ENCODE data around the gene IL1R2. TPM values are rescaled to one million over a fixed set of nuclear protein-coding genes. Genes with fewer than 3 reads are reported as not detected.
"Not testable (repeated sequence)": the region's sequence is repeated elsewhere in the genome, so short reads cannot be mapped to it uniquely, and the experiment has no call there.

Gene IL1R2
- total and polyA plus RNA-seq, 9 donors = 0.06 to 1.0 (median 0.18) TPM; not detected in 3

GRCh38 chr2:102065675-102066252, 74.0 kb downstream of the IL1R2 start:
- no peak overlapping the region for H3K4me3 ChIP-seq (ENCODE audit: low read length)
- H3K27ac ChIP-seq (ENCODE audit: low read length) = peak overlapping the region; percentile 3
- peaks cover 54% of the 10 kb centered on the region for H3K4me1 ChIP-seq (ENCODE audit: control insufficient read depth, insufficient read depth, low read length)
- H3K9me3 ChIP-seq (replicated peaks; ENCODE audit: control insufficient read depth, low read depth, low read length) = no peaks in the 10 kb centered on the region
- peaks cover 4% of the 10 kb centered on the region for H3K27me3 ChIP-seq (ENCODE audit: control insufficient read depth, insufficient read depth, low read length)
- 75% methylated on average over 10 of the region's 12 CpGs for WGBS (ENCODE audit: insufficient coverage)
- H3K36me3 ChIP-seq (ENCODE audit: control insufficient read depth, insufficient read depth, low read length) = no peaks in the 10 kb centered on the region
- DNase-seq = no peak

- H3K27ac ChIP-seq (ENCODE audit: low read length) = no peak overlapping the region
- 95% methylated on average over 5 of the region's 6 CpGs for WGBS (ENCODE audit: insufficient coverage)
- no peak overlapping the region for H3K4me3 ChIP-seq (ENCODE audit: low read length)
Observed at GRCh38 chr2:102066554-102066953, 74.8 kb downstream of the IL1R2 start.

GRCh38 chr2:102068126-102068525, 76.4 kb downstream of the IL1R2 start:
- not testable (repeated sequence) for DNase-seq; H3K27ac ChIP-seq (ENCODE audit: low read length); H3K4me3 ChIP-seq (ENCODE audit: low read length); H3K9me3 ChIP-seq (replicated peaks; ENCODE audit: control insufficient read depth, low read depth, low read length); H3K36me3 ChIP-seq (ENCODE audit: control insufficient read depth, insufficient read depth, low read length); H3K27me3 ChIP-seq (ENCODE audit: control insufficient read depth, insufficient read depth, low read length)
- H3K4me1 ChIP-seq (ENCODE audit: control insufficient read depth, insufficient read depth, low read length) = peaks cover 33% of the 10 kb centered on the region

More at GRCh38 chr2:102066554-102066953, 74.8 kb downstream of the IL1R2 start:
- Histone ChIP-seq H3K36me3 (ENCODE audit: control insufficient read depth, insufficient read depth, low read length) (no peaks in the 10 kb centered on the region), H3K27me3 (ENCODE audit: control insufficient read depth, insufficient read depth, low read length) (peaks cover 2% of the 10 kb centered on the region), H3K4me1 (ENCODE audit: control insufficient read depth, insufficient read depth, low read length) (peaks cover 47% of the 10 kb centered on the region), H3K9me3 (replicated peaks; ENCODE audit: control insufficient read depth, low read depth, low read length) (no peaks in the 10 kb centered on the region)
- DNase-seq = no peak

GRCh38 chr2:102069311-102069974, 77.7 kb downstream of the IL1R2 start:
- Histone ChIP-seq H3K27me3 (ENCODE audit: control insufficient read depth, insufficient read depth, low read length) (peaks cover 2% of the 10 kb centered on the region), H3K36me3 (ENCODE audit: control insufficient read depth, insufficient read depth, low read length) (no peaks in the 10 kb centered on the region), H3K9me3 (replicated peaks; ENCODE audit: control insufficient read depth, low read depth, low read length) (no peaks in the 10 kb centered on the region), H3K4me1 (ENCODE audit: control insufficient read depth, insufficient read depth, low read length) (peaks cover 20% of the 10 kb centered on the region), H3K27ac (ENCODE audit: low read length) (no peak overlapping the region), H3K4me3 (ENCODE audit: low read length) (no peak overlapping the region)
- WGBS (ENCODE audit: insufficient coverage) = 89% methylated on average over 3 of the region's 8 CpGs
- DNase-seq = no peak

- no peaks in the 10 kb centered on the region for H3K9me3 ChIP-seq (replicated peaks; ENCODE audit: control insufficient read depth, low read depth, low read length)
- peaks cover 2% of the 10 kb centered on the region for H3K27me3 ChIP-seq (ENCODE audit: control insufficient read depth, insufficient read depth, low read length)
- H3K27ac ChIP-seq (ENCODE audit: low read length) = peak overlapping the region; percentile 80
- WGBS (ENCODE audit: insufficient coverage) = 37% methylated on average over 5 of the region's 8 CpGs
- peaks cover 13% of the 10 kb centered on the region for H3K4me1 ChIP-seq (ENCODE audit: control insufficient read depth, insufficient read depth, low read length)
- DNase-seq = peak; percentile 96
- H3K36me3 ChIP-seq (ENCODE audit: control insufficient read depth, insufficient read depth, low read length) = no peaks in the 10 kb centered on the region
- H3K4me3 ChIP-seq (ENCODE audit: low read length) = no peak overlapping the region
Observed at GRCh38 chr2:102070058-102070642, 78.4 kb downstream of the IL1R2 start.

- H3K9me3 ChIP-seq (replicated peaks; ENCODE audit: control insufficient read depth, low read depth, low read length) = no peaks in the 10 kb centered on the region
- WGBS (ENCODE audit: insufficient coverage) = 40% methylated on average over 1 of the region's 5 CpGs
- peaks cover 10% of the 10 kb centered on the region for H3K4me1 ChIP-seq (ENCODE audit: control insufficient read depth, insufficient read depth, low read length)
- no peak overlapping the region for H3K27ac ChIP-seq (ENCODE audit: low read length)
- DNase-seq = no peak
- no peak overlapping the region for H3K4me3 ChIP-seq (ENCODE audit: low read length)
- H3K36me3 ChIP-seq (ENCODE audit: control insufficient read depth, insufficient read depth, low read length) = no peaks in the 10 kb centered on the region
- H3K27me3 ChIP-seq (ENCODE audit: control insufficient read depth, insufficient read depth, low read length) = no peaks in the 10 kb centered on the region
Observed at GRCh38 chr2:102072741-102073140, 81.0 kb downstream of the IL1R2 start.

GRCh38 chr2:102073168-102073724, 81.5 kb downstream of the IL1R2 start:
- Histone ChIP-seq H3K27me3 (ENCODE audit: control insufficient read depth, insufficient read depth, low read length) (no peaks in the 10 kb centered on the region), H3K4me1 (ENCODE audit: control insufficient read depth, insufficient read depth, low read length) (peaks cover 10% of the 10 kb centered on the region), H3K9me3 (replicated peaks; ENCODE audit: control insufficient read depth, low read depth, low read length) (no peaks in the 10 kb centered on the region), H3K36me3 (ENCODE audit: control insufficient read depth, insufficient read depth, low read length) (no peaks in the 10 kb centered on the region), H3K4me3 (ENCODE audit: low read length) (no peak overlapping the region), H3K27ac (ENCODE audit: low read length) (no peak overlapping the region)
- WGBS (ENCODE audit: insufficient coverage) = no CpG with 5 or more reads among the region's 2 CpGs
- DNase-seq = no peak

- no peaks in the 10 kb centered on the region for H3K9me3 ChIP-seq (replicated peaks; ENCODE audit: control insufficient read depth, low read depth, low read length)
Observed at GRCh38 chr2:102074152-102074783, 82.5 kb downstream of the IL1R2 start.

GRCh38 chr2:102075479-102075878, 83.7 kb downstream of the IL1R2 start:
- H3K4me1 ChIP-seq (ENCODE audit: control insufficient read depth, insufficient read depth, low read length) = peaks cover under 1% of the 10 kb centered on the region
- no peaks in the 10 kb centered on the region for H3K27me3 ChIP-seq (ENCODE audit: control insufficient read depth, insufficient read depth, low read length)
- H3K36me3 ChIP-seq (ENCODE audit: control insufficient read depth, insufficient read depth, low read length) = no peaks in the 10 kb centered on the region
- no peak overlapping the region for H3K27ac ChIP-seq (ENCODE audit: low read length)
- H3K9me3 ChIP-seq (replicated peaks; ENCODE audit: control insufficient read depth, low read depth, low read length) = no peaks in the 10 kb centered on the region
- H3K4me3 ChIP-seq (ENCODE audit: low read length) = no peak overlapping the region
- WGBS (ENCODE audit: insufficient coverage) = no CpG with 5 or more reads among the region's 2 CpGs
- DNase-seq = no peak

More at GRCh38 chr2:102074152-102074783, 82.5 kb downstream of the IL1R2 start:
- 63% methylated on average over 1 of the region's 6 CpGs for WGBS (ENCODE audit: insufficient coverage)
- no peak for DNase-seq
- Histone ChIP-seq H3K4me1 (ENCODE audit: control insufficient read depth, insufficient read depth, low read length) (peaks cover 9% of the 10 kb centered on the region), H3K27ac (ENCODE audit: low read length) (no peak overlapping the region), H3K36me3 (ENCODE audit: control insufficient read depth, insufficient read depth, low read length) (no peaks in the 10 kb centered on the region), H3K4me3 (ENCODE audit: low read length) (no peak overlapping the region), H3K27me3 (ENCODE audit: control insufficient read depth, insufficient read depth, low read length) (no peaks in the 10 kb centered on the region)

- Histone ChIP-seq H3K9me3 (replicated peaks; ENCODE audit: control insufficient read depth, low read depth, low read length) (no peaks in the 10 kb centered on the region), H3K36me3 (ENCODE audit: control insufficient read depth, insufficient read depth, low read length) (no peaks in the 10 kb centered on the region), H3K4me1 (ENCODE audit: control insufficient read depth, insufficient read depth, low read length) (no peaks in the 10 kb centered on the region), H3K27ac (ENCODE audit: low read length) (no peak overlapping the region), H3K27me3 (ENCODE audit: control insufficient read depth, insufficient read depth, low read length) (no peaks in the 10 kb centered on the region), H3K4me3 (ENCODE audit: low read length) (no peak overlapping the region)
- DNase-seq = no peak
Observed at GRCh38 chr2:102076512-102076911, 84.8 kb downstream of the IL1R2 start.

All from muscle of leg (tissue), 11 donors.